ENCODE data around the gene SHISA9. TPM values are rescaled to one million over a fixed set of nuclear protein-coding genes. Genes with fewer than 3 reads are reported as not detected.

Gene SHISA9
- total and polyA plus RNA-seq, 4 donors = under 0.01 to 0.08 (median 0.07) TPM; not detected in 1

DNA sequence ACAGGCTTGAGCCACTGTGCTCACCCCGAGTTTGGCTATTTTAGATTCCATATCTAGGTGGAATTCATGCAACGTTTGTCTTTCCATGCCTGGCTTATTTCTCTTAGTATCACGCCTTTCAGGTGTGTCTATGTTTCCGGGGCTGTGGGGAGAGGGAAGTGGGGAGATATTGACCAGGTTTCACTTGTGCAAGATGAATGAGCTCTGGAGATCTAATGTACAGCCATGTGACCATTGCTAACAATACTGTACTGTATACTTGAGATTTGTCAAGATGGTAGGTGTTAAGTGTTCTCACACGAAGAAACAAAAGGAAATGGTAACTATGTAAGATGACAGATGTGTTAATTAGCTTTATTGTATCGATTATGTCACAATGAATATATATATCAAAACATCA, 199.6 kb downstream of the SHISA9 start:
- 84% methylated on average over 6 of the region's 6 CpGs for WGBS
- no peaks in the 10 kb centered on the region for H3K4me1 ChIP-seq (ENCODE audit: control insufficient read depth in 4 of 4, insufficient read depth in 4 of 4, low read length in 3 of 4)
- no peaks in the 10 kb centered on the region for H3K36me3 ChIP-seq (ENCODE audit: control insufficient read depth in 4 of 4, insufficient read depth in 3 of 4, low read depth in 1 of 4, low read length in 3 of 4)
- DNase-seq (ENCODE audit: low spot score) = no peak
- H3K27me3 ChIP-seq (ENCODE audit: control insufficient read depth in 4 of 4, insufficient read depth in 4 of 4, low read length in 3 of 4) = no peaks in the 10 kb centered on the region
- TF ChIP-seq FOXA1 (IDR thresholded peaks at IDR 0.05) (no peak), EGR1 (IDR thresholded peaks at IDR 0.05; ENCODE audit: low read depth in 2 of 2) (no peak)
- no peak overlapping the region for H3K27ac ChIP-seq (ENCODE audit: low read depth in 1 of 2, low read length in 2 of 2)
- H3K9ac ChIP-seq (ENCODE audit: low read depth in 1 of 2, low read length in 2 of 2) = no peak overlapping the region
- H3K9me3 ChIP-seq (ENCODE audit: control insufficient read depth in 4 of 4, low read length in 3 of 4) = peaks cover 0 to 4% (median 2%) of the 10 kb centered on the region in 4 donors
- no peak overlapping the region for H3K4me3 ChIP-seq (ENCODE audit: low read depth in 1 of 3, low read length in 3 of 3)

GRCh38 chr16:13101828-13102227, 200.4 kb downstream of the SHISA9 start:
- no peak for DNase-seq (ENCODE audit: low spot score)
- H3K36me3 ChIP-seq (ENCODE audit: control insufficient read depth in 4 of 4, insufficient read depth in 3 of 4, low read depth in 1 of 4, low read length in 3 of 4) = no peaks in the 10 kb centered on the region
- TF ChIP-seq RXRA (IDR thresholded peaks at IDR 0.05) (no peak), GABPA (IDR thresholded peaks at IDR 0.05 in 1 of 2, conservative IDR thresholded peaks at IDR 0.05 in 1 of 2) (no peak), JUND (IDR thresholded peaks at IDR 0.05) (no peak), RAD21 (IDR thresholded peaks at IDR 0.05) (no peak), ZBTB33 (IDR thresholded peaks at IDR 0.05) (no peak), CTCF (IDR thresholded peaks at IDR 0.05; ENCODE audit: low read depth, low read length, missing input control) (no peak), NR2F2 (IDR thresholded peaks at IDR 0.05) (no peak), YY1 (IDR thresholded peaks at IDR 0.05) (no peak), SP1 (IDR thresholded peaks at IDR 0.05) (no peak), FOXA2 (IDR thresholded peaks at IDR 0.05) (no peak), FOXA1 (IDR thresholded peaks at IDR 0.05) (no peak), EGR1 (IDR thresholded peaks at IDR 0.05; ENCODE audit: low read depth in 2 of 2) (no peak), HNF4A (conservative IDR thresholded peaks at IDR 0.05) (no peak), MAX (IDR thresholded peaks at IDR 0.05) (no peak), ATF3 (IDR thresholded peaks at IDR 0.05) (no peak), HNF4G (IDR thresholded peaks at IDR 0.05) (no peak), TAF1 (conservative IDR thresholded peaks at IDR 0.05) (no peak)
- TF ChIP-seq, protein P1, sequence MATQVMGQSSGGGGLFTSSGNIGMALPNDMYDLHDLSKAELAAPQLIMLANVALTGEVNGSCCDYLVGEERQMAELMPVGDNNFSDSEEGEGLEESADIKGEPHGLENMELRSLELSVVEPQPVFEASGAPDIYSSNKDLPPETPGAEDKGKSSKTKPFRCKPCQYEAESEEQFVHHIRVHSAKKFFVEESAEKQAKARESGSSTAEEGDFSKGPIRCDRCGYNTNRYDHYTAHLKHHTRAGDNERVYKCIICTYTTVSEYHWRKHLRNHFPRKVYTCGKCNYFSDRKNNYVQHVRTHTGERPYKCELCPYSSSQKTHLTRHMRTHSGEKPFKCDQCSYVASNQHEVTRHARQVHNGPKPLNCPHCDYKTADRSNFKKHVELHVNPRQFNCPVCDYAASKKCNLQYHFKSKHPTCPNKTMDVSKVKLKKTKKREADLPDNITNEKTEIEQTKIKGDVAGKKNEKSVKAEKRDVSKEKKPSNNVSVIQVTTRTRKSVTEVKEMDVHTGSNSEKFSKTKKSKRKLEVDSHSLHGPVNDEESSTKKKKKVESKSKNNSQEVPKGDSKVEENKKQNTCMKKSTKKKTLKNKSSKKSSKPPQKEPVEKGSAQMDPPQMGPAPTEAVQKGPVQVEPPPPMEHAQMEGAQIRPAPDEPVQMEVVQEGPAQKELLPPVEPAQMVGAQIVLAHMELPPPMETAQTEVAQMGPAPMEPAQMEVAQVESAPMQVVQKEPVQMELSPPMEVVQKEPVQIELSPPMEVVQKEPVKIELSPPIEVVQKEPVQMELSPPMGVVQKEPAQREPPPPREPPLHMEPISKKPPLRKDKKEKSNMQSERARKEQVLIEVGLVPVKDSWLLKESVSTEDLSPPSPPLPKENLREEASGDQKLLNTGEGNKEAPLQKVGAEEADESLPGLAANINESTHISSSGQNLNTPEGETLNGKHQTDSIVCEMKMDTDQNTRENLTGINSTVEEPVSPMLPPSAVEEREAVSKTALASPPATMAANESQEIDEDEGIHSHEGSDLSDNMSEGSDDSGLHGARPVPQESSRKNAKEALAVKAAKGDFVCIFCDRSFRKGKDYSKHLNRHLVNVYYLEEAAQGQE (IDR thresholded peaks at IDR 0.05) = no peak
- 72% methylated on average over 3 of the region's 3 CpGs for WGBS
- no peak overlapping the region for H3K4me3 ChIP-seq (ENCODE audit: low read depth in 1 of 3, low read length in 3 of 3)
- H3K9ac ChIP-seq (ENCODE audit: low read depth in 1 of 2, low read length in 2 of 2) = no peak overlapping the region
- no peaks in the 10 kb centered on the region for H3K27me3 ChIP-seq (ENCODE audit: control insufficient read depth in 4 of 4, insufficient read depth in 4 of 4, low read length in 3 of 4)
- no peaks in the 10 kb centered on the region for H3K4me1 ChIP-seq (ENCODE audit: control insufficient read depth in 4 of 4, insufficient read depth in 4 of 4, low read length in 3 of 4)
- peaks cover 0 to 4% (median 2%) of the 10 kb centered on the region in 4 donors for H3K9me3 ChIP-seq (ENCODE audit: control insufficient read depth in 4 of 4, low read length in 3 of 4)
- no peak overlapping the region for H3K27ac ChIP-seq (ENCODE audit: low read depth in 1 of 2, low read length in 2 of 2)
